Skin epidermis (tissue), 12 donors: ENCODE results near the gene SLC4A9.
"Not testable (repeated sequence)": the region's sequence is repeated elsewhere in the genome, so short reads cannot be mapped to it uniquely, and the experiment has no call there.

Experiments
- H3K27ac ChIP-seq, 21 experiments: fragments of 200-600 bp; sonication (generic) in 11 of 21; one replicate each; pipeline ENCODE4 v1.5.0; 2020; ENCODE audit warnings: mild to moderate bottlenecking in 3 of 21, inconsistent platforms in 2 of 21, moderate library complexity in 2 of 21
- H3K4me3 ChIP-seq, 7 experiments: fragments of 200-600 bp; sonication (generic) in 2 of 7; one replicate each; pipeline ENCODE4 v1.5.0; 2020; ENCODE audit warnings: inconsistent platforms in 2 of 7, mild to moderate bottlenecking in 2 of 7, moderate library complexity in 1 of 7

SLC4A9 gene

GRCh38 chr5:140337880-140338279 is 22.1 kb upstream of the SLC4A9 start:
- H3K27ac ChIP-seq: no peak overlapping the region
- H3K4me3 ChIP-seq: no peak overlapping the region

- Histone ChIP-seq H3K4me3 (no peak overlapping the region), H3K27ac (no peak overlapping the region)
Observed at GRCh38 chr5:140338336-140338735, 21.7 kb upstream of the SLC4A9 start.

GRCh38 chr5:140338908-140339307 is 21.1 kb upstream of the SLC4A9 start:
- Histone ChIP-seq H3K27ac (no peak overlapping the region), H3K4me3 (no peak overlapping the region)

- no peak overlapping the region for H3K4me3 ChIP-seq
- no peak overlapping the region for H3K27ac ChIP-seq
Observed at GRCh38 chr5:140339636-140340035, 20.4 kb upstream of the SLC4A9 start.

- H3K4me3 ChIP-seq: no peak overlapping the region
- no peak overlapping the region for H3K27ac ChIP-seq
Observed at GRCh38 chr5:140340605-140341121, 19.3 kb upstream of the SLC4A9 start.

- H3K4me3 ChIP-seq: no peak overlapping the region
- peak overlapping the region in 4 of 21 experiments; percentile 3 to 42 (median 6) for H3K27ac ChIP-seq
Observed at GRCh38 chr5:140341591-140341990, 18.4 kb upstream of the SLC4A9 start.

GRCh38 chr5:140342287-140342686 is 17.7 kb upstream of the SLC4A9 start:
- H3K4me3 ChIP-seq: peak overlapping the region in 1 of 7 experiments; percentile 2
- H3K27ac ChIP-seq: peak overlapping the region in 5 of 21 experiments; percentile 3 to 42 (median 9)

GRCh38 chr5:140342896-140343295 is 17.1 kb upstream of the SLC4A9 start:
- Histone ChIP-seq H3K27ac (peak overlapping the region in 3 of 21 experiments; percentile 8 to 17 (median 9)), H3K4me3 (peak overlapping the region in 1 of 7 experiments; percentile 2)

- not testable (repeated sequence) for H3K27ac ChIP-seq
- peak overlapping the region in 3 of 7 experiments; percentile 54 to 82 (median 58) for H3K4me3 ChIP-seq
Observed at GRCh38 chr5:140343849-140344248, 16.1 kb upstream of the SLC4A9 start.

- Histone ChIP-seq H3K27ac (peak overlapping the region in 10 of 21 experiments; percentile 41 to 90 (median 78)), H3K4me3 (peak overlapping the region; percentile 51 to 82 (median 58))
Observed at GRCh38 chr5:140344683-140345423, 15.1 kb upstream of the SLC4A9 start.

GRCh38 chr5:140345919-140346347 is 14.1 kb upstream of the SLC4A9 start:
- H3K4me3 ChIP-seq: peak overlapping the region; percentile 51 to 82 (median 58)
- peak overlapping the region; percentile 56 to 90 (median 77) for H3K27ac ChIP-seq

GRCh38 chr5:140346348-140347221 is 13.4 kb upstream of the SLC4A9 start, which contains the start of gene HBEGF:
TSS of gene HBEGF (minus strand) at chr5:140346603. CDS start at chr5:140346328, 275 bp downstream.
- peak within 1 kb of the TSS; percentile 51 to 82 (median 58) for H3K4me3 ChIP-seq
- peak within 1 kb of the TSS; percentile 56 to 90 (median 77) for H3K27ac ChIP-seq

GRCh38 chr5:140347360-140347759 is 12.6 kb upstream of the SLC4A9 start:
- peak overlapping the region in 15 of 21 experiments; percentile 3 to 86 (median 69) for H3K27ac ChIP-seq
- H3K4me3 ChIP-seq: peak overlapping the region in 2 of 7 experiments; percentile 54 to 66

- H3K4me3 ChIP-seq: no peak overlapping the region
- H3K27ac ChIP-seq: peak overlapping the region in 13 of 21 experiments; percentile 0 to 86 (median 66)
Observed at GRCh38 chr5:140348104-140348503, 11.9 kb upstream of the SLC4A9 start.

GRCh38 chr5:140349244-140349643 is 10.8 kb upstream of the SLC4A9 start:
- Histone ChIP-seq H3K27ac (peak overlapping the region in 7 of 21 experiments; percentile 6 to 86 (median 43)), H3K4me3 (no peak overlapping the region)

GRCh38 chr5:140351609-140352334 is 8.2 kb upstream of the SLC4A9 start:
- Histone ChIP-seq H3K4me3 (no peak overlapping the region), H3K27ac (no peak overlapping the region)

- no peak overlapping the region for H3K4me3 ChIP-seq
- H3K27ac ChIP-seq: no peak overlapping the region
Observed at GRCh38 chr5:140355546-140355945, 4.4 kb upstream of the SLC4A9 start.

GRCh38 chr5:140356853-140357725 is 2.9 kb upstream of the SLC4A9 start:
- peak overlapping the region in 2 of 21 experiments; percentile 10 to 18 for H3K27ac ChIP-seq
- H3K4me3 ChIP-seq: no peak overlapping the region
